NCI-H82 treated with DMSO at 0.1 percent for 48 hours (cell line): ENCODE measurements around the gene ENPP3.

ENCODE experiments used
- DNase-seq: peaks from one replicate; lab custom pipeline; 2025; ENCODE audit not compliant: unreplicated experiment; lab: John Stamatoyannopoulos, UW

Gene ENPP3

DNA sequence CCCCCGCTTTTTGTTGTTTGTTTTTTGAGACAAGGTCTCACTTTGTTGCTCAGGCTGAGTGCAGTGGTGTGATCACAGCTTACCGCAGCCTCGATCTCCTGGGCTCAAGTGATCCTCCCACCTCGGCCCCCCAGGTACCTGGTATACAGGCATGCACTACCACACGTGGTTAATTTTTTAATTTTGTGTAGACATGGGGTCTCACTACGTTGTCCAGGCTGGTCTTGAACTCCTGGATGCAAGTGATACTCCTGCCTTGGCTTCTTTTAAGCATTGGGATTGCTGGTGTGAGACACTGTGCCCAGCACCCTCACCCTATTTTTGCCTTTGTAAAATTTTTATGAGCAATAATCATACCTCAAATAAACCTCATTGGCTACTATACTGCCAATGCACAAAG, 5.5 kb downstream of the ENPP3 start:
- DNase-seq, result no peak

DNA sequence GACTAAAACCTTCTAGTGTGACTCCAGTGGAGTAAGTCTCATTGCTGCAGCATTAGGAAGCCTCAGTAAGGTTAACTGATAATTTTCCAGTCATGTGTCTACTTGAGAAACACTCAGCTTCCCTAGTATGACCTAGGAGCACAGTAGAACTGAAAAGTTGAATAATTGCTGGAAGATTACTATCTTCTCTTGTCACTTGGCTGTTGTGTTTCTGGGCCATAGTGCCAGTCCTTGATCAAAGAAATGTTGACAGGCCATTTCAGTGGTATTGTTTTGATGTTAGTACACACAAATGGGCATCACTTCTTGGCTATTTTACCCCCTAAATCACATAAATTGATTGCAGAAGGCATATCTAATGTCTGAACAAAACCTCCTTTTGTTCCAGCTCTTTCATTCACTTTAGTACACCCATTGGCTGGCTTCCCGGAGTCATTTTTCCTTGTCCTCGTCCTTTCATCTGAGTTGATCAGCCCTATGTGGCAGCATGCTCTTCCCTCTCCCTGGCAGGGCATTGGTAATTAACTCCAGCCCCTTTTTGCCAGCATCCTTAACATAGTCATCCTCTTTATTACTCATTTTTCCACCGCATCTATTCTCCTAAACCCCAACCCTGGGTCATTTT, 6.0 kb downstream of the ENPP3 start:
- DNase-seq, result no peak

DNA sequence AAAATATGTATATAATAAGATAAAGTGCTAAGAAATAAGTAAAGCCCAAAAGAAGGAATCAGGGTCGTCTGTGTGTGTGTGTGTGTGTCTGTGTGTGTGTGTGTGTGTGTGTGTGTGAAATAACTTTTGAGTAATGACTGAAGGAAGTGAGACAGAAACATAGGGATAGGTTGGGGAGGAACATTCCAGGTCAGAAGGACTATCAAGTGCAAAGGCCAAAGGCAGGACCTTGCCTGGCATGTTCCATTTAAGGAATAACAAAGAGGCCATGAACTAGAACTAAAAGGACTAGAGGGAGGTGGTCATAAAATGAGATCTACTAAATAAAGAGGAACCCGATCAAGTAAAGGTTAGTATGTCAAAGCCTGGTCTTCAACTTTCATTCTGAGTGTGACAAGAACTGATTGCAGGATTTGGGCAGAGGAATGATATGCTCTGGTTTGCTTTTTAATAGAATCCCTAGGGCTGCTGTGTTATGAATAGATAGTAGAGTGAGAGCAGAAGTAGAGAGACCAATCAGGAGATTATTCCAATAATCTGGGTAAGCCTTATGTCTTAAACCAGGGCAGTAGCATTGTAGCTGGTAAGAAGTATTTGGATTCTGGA, 6.9 kb downstream of the ENPP3 start:
- DNase-seq, result no peak

DNA sequence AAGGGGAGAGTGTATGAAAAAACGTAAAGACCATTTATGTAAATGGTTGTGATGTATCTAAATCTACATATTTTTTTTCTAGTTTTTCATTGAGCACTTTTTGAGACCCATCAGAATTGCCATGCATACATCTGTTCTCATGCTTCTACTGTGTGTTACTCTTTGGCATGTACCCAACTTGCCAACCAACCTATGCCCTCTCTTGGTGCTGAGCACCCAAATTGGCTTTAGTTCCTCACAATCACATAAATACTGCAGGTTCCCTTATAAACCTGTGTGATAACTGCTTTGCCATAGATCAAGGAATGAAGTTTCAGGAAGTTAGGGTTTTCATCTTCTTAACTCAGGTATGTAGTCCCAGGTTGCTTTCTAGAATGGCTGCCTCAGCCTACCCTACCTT, 7.8 kb downstream of the ENPP3 start:
- DNase-seq, result no peak

DNA sequence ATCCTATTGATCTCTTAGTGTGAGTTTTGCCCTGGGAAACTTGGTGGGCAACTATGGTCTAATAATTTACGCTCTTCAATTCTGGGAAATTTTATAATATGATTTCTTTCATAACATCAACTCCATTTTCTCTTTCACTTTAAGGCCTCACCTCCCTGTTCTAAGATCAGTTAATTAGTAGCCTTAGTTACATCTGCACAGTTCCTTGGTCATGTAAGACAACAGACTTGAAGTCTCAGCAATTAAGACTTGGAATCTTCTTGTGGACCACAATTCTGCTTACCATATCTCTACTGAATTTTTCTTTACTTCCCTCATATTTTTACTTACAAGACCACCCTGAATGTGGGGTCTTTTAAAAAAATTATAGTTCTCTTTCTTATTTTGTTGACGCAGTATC, 8.7 kb downstream of the ENPP3 start:
- no peak for DNase-seq

DNA sequence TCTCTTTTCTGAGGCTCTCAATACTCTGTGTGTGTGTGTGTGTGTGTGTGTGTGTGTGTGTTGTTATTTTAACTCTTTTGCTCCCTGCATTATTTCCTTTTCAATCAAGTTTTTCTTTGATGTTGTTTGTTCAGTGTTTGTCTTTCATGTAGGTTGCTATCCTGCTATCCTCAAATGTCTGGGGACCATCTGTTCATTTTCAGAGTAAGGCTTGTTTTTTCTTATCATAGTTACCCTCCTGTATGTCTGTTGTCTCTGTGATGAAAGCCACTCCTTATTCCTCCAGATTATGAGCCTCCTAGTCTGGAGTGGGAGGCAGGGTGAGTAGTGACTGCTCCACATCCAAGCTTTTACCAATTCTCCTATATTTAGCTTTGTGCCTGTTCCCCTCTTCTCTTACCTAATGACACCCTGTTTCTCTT, 9.2 kb downstream of the ENPP3 start:
- DNase-seq, result no peak

DNA sequence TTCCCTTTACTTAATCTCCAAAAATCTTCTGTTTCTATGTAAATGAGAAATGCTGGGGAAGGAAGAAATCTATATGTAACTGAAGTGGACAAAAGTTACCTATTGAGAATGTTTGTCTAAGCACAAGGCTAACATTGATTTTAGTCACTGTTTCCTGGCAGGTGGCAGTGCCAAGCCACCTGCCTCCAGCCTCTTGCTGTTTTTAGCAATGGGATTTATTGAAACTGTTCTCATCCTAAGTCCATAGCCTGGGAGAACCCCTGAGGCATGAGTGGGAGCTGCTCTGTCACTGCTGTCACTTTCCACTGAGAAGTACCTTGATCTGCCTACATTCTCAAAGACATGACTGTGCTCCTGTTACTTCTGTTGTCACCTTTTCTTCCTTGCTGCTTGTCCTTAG, 14.7 kb downstream of the ENPP3 start:
- no peak for DNase-seq

DNA sequence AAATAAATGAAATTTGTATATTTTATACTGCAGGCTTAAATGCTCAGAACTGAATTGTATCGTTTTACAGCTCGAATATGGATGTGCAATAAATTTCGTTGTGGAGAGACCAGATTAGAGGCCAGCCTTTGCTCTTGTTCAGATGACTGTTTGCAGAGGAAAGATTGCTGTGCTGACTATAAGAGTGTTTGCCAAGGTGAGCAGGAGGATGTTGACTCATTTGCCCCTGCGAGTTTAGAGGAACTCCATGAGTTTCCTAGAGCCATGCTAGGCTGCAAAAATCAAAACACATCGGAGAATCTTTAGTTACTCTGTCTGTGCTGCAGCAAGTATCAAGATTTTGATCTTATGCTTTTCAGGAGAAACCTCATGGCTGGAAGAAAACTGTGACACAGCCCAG, 15.4 kb downstream of the ENPP3 start:
- no peak for DNase-seq

DNA sequence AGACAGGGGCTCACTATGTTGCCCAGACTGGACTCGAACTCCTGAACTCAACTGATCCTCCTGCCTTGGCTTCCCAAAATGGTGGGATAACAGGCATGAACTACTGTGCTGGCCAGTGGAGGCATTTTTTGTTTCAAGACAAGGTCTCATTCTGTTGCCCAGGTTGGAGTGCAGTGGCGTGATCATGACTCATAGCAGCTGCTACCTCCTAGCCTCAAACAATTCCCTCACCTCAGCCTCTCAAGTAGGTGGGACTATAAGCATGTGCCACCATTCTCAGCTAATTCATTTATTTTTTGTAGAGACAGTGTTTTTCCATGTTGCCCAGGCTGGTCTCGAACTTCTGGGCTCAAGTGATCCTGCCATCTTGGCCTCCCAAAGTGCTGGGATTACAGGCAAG, 17.2 kb downstream of the ENPP3 start:
- no peak for DNase-seq

DNA sequence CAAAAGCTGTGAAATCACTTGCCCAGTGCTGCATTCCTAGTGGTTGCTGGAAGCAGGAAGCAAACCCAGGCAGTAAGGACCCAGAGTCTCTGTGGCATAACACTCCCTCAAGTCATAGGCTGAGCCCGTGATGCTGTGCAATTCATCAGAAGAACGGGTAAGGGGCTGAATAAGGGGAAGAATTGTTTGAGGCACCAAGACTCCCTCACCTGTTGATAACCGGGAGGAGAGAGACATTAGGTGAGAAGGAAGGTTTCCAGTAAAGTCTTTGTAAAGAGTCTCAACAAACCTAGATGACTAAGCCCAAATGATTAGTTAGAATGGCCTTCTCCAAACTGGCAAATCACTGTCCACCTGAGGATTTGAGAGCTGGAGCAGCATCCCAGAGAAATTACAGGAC, 18.3 kb downstream of the ENPP3 start:
- no peak for DNase-seq

DNA sequence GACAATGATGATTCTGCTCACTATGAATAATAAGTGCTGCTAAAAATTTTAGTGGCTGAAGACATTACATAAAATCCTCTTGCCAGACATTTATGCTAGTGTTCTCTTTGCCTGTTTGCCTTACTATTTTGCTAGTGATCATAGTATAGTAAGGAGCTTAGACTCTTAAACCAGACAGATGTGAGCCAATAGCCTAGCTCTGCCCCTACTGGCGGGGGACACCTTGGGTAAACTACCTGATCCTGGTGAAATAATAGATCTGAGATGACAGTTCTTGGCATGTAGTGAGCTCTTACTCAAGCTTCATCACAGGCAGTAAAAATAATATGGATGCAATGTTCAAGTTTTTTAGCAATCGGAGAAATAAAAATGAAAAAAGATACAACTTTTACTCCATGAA, 18.8 kb downstream of the ENPP3 start:
- DNase-seq, result no peak

DNA sequence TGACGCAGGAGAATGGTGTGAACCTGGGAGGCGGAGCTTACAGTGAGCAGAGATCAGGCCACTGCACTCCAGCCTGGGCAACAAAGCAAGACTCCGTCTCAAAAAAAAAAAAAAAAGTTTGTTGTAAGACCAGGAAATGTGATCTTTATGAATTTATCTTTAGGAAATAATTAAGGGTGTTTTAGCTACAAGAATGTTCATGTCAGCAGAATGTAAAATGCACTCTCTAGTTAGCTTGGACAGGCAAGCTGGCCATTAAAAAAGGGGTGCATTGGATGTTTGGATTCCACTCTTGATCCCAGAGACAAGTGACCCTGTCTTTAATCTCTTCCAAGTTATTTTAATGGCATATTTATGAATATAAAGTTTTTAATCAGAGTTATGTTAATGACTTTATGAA, 19.6 kb downstream of the ENPP3 start:
- no peak for DNase-seq

DNA sequence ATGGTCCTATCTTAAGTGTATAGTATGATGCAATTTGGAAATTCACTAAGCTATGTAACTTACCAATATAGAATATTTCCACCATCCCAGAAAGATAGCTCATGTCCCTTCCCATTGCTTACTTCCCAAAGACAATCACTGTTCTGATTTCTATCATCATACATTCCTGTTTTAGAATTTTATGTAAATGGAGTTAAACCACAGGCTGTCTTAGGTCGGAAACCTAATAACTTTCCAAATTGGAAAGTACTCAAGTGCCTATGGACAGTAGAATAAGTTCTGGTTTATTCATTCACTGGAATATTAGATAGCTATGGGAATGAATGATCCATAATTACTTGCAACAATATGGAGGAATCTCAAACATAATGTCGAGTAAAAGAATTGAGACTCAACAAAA, 20.1 kb downstream of the ENPP3 start:
- DNase-seq, result no peak

DNA sequence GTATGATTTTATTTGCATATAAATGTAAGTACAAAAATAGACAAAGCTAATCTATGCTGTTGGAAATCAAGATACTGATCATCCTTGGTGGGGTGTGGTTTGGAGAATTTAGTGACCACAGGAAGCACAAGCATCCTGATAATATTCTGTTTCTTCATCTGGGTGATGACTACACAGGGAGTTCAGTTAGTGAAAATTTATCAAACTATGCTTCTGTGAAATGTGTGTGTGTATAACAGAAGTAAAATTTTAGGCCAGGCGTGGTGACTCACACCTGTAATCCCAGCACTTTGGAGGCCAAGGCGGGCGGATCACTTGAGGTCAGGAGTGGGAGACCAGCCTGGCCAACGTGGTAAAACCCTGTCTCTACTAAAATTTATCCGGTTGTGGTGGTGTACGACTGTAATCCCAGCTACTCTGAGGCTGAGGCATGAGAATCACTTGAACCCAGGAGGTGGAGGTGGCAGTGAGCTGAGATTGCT, 20.6 kb downstream of the ENPP3 start:
- no peak for DNase-seq

DNA sequence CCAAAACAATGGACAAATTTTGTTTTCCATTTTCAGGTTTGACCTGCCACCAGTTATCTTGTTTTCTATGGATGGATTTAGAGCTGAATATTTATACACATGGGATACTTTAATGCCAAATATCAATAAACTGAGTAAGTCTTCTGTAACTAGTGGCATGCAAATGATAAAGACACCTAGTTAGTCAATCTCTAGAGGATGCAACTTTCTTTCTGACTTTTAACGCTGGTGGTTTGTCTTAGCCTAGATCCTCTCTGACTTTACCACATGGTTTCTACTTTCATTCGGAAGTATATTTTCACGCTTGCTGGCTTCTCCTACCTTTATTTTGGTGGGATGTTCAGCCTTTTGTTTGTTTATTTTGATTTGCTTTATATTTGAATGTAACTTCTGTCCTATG, 21.2 kb downstream of the ENPP3 start:
- no peak for DNase-seq

DNA sequence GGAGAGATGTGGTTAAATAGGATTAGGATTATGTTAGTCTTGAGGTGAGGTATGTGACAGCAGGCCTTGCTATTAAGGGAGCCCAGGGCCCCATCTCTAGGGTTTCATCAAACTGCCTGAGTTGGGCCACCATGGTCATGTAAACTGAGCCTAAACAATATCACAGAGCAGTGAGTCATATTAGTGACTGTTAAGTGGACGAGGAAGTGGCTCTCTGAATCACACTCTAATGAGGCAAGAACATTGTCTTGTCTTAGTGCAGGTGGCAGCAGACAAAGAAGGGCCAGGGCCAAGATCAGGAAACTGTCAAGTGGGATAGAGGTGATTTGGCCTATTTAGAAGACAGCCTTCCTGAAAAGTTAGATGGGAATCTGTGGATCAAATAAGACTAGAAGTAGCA, 23.1 kb downstream of the ENPP3 start:
- DNase-seq, result no peak

DNA sequence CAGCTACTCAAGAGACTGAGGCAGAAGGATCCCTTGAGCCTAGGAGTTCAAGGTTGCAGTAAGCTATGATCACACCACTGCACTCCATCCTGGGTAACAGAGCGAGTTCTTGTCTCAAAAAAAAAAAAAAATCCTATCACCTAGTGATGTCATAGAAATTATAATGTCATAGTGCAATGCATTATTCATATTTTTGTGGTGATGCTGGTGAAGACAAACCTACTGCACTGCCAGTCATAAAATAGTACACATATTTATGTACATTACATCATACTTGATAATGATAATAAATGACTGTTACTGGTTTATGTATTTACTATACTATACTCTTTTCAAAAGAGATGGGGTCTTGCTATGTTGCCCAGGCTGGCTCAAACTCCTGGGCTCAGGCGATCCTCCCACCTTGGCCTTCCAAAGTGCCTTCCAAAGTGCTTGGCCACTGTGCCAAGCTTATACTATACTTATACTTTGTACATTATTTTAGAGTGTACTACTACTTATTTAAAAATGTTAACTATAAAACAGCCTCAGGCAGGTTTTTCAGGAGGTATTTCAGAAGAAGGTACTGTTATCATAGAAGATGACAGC, 26.6 kb downstream of the ENPP3 start:
- DNase-seq, result no peak

DNA sequence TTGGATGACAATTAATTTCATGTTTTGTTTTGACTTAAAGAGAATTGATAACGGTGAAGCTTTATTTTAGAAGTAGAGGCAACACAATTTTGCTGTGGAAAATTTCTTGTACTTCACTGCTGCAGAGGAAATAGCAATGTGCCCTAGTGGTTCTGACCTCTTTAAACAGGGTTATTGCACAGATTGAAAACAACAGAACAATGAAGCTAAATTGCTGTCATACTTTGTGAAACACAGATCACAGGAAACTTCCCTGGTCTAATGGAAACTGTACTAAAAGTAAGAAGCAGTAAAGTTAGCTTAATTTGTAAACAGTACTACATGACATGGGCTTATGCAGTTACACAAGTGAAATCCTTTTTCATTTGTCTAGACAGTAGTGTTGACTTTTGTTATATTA, 32.8 kb downstream of the ENPP3 start:
- no peak for DNase-seq

DNA sequence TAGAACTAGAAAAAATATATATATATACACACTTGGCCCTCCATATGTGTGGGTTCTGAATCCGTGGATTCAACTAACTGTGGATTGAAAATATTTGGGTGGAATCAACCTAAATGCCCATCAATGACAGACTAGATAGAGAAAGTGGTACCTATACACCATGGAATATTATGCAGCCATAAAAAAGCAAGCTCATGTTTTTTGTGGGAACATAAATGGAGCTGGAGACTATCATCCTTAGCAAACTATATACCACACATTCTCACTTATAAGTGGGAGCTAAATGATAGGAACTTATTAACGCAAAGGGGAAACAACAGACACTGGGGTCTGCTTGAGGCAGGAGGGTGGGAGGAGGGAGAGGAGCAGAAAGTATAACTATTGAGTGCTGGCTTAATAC, 36.1 kb downstream of the ENPP3 start:
- DNase-seq, result no peak

DNA sequence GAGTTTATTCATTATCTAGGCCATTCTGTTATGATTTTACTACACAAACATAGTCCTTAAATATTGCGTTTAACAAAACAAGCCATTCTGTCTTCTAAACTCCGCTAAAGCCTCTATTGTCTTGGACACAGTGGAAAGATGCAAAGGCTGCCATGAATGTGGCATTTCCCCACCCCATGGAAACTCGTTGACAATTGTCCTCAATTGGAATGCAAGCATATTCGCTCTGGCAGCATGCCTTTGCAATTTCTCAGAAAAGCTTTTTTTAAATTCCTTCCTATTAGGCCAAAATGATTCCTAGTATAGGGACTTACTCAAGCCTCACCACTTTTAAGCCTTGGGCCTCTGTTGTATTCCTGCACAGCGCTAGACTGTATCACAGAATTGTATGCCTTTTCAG, 41.3 kb downstream of the ENPP3 start:
- DNase-seq, result no peak

DNA sequence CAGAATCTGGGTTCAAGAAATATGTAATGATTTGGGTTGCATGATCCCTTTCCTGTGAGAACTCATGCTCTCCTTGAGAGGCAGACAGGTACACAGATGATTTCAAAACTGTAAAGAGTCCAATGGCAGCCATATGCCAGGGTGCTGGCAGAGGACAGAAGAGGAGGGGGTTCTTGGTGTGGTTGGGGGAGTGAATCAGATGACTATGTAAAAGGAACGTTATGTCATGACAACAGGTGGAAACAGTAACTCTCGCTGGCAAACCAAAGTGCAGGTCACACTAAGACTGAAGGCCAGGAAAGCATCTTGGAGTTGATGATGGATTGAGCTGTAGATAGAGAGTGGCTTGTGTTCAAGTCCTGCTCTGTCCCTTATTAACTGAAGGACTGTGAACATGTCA, 43.8 kb downstream of the ENPP3 start:
- DNase-seq, result no peak

DNA sequence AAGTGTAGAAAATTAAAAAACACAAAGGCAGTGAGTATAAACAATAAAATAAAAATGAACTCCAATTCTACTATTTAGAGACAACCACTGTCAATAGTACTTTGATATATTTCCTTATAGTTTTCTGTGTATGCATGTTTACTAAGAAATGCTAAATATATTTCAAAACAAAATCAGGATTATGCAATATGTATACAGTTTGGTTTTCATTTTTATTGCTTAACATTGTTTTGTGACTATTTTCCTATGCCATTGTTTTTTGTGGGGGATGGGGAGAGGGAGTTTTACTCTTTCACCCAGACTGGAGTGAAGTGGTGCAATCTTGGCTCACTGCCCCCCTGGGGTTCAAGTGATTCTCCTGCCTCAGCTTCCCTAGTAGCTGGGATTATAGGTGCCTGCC, 44.5 kb downstream of the ENPP3 start:
- DNase-seq, result no peak

DNA sequence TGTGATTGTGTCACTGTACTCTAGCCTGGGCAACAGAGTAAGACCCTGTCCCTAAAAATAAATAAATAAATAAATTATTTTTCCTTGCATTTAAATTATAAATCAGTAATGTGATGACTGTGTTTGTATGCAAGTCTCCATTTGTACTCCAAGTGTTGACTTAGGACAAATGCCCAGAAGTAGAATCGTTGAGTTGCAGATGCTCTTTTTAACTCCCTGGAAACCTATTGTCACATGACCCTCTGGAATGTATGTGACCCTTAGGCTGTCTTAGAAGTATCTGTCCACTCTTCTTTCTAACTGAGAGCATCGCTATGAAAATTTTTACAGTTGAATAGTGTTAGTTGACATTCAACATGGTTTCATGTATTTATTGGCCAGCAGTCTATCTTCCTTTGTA, 45.3 kb downstream of the ENPP3 start:
- DNase-seq, result no peak
